ENCODE data around the gene LYL1.

Gene LYL1

DNA sequence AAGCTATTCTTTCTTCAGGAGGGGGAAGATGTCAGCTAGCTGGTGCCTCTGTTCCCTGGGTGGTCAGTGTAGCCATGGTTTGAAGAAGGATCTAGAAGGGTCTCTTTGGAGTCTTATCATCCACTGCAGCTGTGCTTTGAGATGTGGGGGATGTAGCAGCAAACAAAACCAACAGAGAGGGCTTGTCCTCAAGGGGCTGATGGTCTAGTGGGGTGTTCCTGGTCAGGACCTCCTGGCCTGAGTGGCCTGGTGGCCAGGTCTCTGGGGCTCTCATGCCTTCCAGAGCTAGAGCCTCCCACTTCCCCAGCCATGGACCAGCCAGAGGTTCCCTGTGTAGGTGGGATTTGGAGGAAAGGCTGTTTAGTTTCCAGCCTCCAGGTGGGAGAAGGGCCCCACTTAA lies 40.3 kb downstream of the LYL1 start:
- no peak overlapping the region for H3K4me3 ChIP-seq (ENCODE audit: low read depth, low read length)
- DNase-seq (ENCODE audit: low read depth), result no peak
- TF ChIP-seq, protein P1, sequence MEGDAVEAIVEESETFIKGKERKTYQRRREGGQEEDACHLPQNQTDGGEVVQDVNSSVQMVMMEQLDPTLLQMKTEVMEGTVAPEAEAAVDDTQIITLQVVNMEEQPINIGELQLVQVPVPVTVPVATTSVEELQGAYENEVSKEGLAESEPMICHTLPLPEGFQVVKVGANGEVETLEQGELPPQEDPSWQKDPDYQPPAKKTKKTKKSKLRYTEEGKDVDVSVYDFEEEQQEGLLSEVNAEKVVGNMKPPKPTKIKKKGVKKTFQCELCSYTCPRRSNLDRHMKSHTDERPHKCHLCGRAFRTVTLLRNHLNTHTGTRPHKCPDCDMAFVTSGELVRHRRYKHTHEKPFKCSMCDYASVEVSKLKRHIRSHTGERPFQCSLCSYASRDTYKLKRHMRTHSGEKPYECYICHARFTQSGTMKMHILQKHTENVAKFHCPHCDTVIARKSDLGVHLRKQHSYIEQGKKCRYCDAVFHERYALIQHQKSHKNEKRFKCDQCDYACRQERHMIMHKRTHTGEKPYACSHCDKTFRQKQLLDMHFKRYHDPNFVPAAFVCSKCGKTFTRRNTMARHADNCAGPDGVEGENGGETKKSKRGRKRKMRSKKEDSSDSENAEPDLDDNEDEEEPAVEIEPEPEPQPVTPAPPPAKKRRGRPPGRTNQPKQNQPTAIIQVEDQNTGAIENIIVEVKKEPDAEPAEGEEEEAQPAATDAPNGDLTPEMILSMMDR (IDR thresholded peaks at IDR 0.05; ENCODE audit: low read depth, low read length), result no peak
- TF ChIP-seq MYC (IDR thresholded peaks at IDR 0.05; ENCODE audit: low read depth, low read length) (no peak), POLR2A (IDR thresholded peaks at IDR 0.05; ENCODE audit: extremely low read depth, insufficient read length) (no peak)
- TF ChIP-seq, protein P2, sequence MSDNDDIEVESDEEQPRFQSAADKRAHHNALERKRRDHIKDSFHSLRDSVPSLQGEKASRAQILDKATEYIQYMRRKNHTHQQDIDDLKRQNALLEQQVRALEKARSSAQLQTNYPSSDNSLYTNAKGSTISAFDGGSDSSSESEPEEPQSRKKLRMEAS (IDR thresholded peaks at IDR 0.05; ENCODE audit: low read depth, low read length), result no peak

DNA sequence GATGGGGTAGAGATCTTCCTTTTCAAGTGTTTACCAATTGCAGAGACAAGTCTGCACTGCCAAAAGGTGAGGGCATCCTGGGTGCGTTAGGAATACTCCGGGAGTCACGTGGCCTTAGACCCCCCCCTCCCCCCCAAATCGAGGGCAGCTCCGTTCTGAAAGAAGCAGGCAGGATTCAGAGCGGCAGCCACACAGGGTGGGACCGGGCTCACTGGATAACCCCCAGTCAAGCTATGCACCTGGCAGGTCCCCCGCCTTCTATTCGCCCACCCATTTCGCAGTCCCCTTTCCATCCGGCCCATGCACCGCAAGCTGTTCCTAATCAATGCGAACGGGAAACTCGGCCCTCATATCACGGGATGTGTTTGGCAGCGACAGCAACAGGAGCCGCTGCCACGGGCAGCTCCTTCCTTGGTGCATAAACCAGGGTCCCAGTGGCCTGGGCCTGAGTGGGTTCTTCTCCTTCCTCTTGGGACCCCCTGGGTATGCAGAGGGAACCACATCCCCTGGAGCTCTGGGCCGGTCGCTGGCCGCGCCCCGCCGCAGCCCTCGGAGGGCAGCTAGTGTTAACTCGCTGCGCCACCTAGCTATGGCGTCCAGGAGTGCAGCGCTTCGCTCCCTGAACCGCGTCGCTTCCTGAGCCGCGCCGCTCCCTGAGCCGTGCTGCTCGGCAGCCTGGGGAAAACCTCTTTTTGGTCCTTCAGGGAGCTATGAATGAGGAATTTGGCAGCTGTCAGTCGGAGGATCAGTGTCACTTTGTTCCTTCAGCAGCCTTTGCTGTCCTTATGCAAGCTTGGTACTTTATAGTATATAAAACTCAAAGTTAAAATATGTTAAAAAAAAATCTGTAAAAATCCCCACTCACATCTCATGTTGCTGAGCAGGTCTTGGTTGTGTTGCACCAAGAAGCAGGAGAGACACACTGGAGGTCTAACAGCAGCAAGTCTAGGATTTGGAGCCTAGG lies 41.4 kb downstream of the LYL1 start:
- no peak overlapping the region for H3K4me3 ChIP-seq (ENCODE audit: low read depth, low read length)
- TF ChIP-seq, protein P1 (IDR thresholded peaks at IDR 0.05; ENCODE audit: low read depth, low read length), result peak; percentile 86
- TF ChIP-seq MYC (IDR thresholded peaks at IDR 0.05; ENCODE audit: low read depth, low read length), result no peak
- TF ChIP-seq POLR2A (IDR thresholded peaks at IDR 0.05; ENCODE audit: extremely low read depth, insufficient read length), result no peak
- DNase-seq (ENCODE audit: low read depth), result peak; percentile 74

DNA sequence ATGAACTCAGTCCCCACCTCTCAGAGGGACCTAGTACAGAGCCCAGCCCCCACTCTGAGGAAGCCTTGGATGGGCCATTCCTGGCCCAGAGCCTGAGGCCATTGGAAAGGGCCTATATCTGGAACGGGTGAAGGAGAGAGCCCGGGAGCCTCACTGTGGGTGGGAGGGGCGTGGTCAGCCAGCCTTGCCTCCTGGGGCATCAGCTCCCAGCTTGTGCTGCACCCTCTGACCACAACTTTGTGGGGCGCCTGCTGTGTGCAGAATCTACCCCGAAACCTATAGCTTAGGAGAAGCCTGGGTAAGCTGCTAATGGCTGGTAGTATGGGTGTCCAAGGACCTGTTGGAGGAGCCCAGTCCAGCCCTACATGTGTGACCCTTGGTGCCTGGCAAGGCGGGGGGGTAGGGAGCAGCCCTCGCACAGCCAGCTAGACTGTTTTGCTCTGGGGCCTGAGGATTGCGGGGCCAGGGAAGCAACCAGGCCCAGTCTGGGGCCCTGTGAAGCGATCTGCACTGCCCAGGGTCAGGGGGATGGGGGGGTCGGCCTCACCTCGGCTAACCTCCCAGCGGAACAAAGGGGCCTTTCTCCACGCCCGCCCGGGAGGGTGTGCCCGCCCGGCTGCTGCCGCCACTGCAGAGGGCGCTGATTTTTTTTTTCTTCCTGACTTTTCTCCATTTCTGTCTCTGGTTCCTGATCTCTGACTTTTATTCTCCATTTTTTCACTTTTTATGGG lies 42.3 kb downstream of the LYL1 start:
- DNase-seq (ENCODE audit: low read depth), result peak; percentile 16
- TF ChIP-seq POLR2A (IDR thresholded peaks at IDR 0.05; ENCODE audit: extremely low read depth, insufficient read length), result no peak
- TF ChIP-seq MYC (IDR thresholded peaks at IDR 0.05; ENCODE audit: low read depth, low read length), result no peak
- TF ChIP-seq, protein P1 (IDR thresholded peaks at IDR 0.05; ENCODE audit: low read depth, low read length), result no peak
- TF ChIP-seq, protein P2 (IDR thresholded peaks at IDR 0.05; ENCODE audit: low read depth, low read length), result no peak
- H3K4me3 ChIP-seq (ENCODE audit: low read depth, low read length), result no peak overlapping the region

DNA sequence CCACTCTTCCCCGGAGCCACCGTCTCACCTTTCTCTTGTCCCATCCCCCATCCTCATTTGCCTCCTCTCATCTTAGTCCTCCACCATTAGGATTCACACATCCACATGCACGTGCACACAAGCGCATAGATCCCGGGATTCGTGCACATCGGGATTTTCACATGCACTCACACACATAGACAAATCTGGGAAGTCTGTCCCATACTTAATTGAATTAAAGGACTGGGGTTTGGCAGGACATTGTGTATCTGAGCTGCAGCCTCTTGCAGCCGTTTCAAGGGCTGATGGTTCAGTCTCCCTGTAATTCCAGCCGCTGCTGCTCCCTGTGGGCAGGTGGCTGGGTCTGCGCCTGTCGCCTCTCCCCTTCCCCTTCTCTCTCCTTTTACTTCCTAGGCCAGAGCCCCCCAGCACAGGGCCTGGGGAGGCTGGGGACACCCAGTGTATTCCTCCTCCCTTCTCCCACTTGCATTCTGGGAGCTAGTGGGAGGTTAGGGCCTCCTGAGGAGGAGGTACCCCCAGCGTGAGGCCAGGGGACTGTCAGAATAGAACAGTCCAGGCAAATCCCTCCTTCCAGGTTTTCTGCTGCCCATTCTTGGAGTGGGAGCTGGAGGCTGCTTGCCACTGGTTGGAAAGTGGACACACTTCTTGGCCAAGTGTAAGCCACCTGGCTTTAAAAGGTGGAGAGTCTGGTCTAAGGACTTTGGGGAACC lies 43.6 kb downstream of the LYL1 start:
- DNase-seq (ENCODE audit: low read depth), result no peak
- TF ChIP-seq MYC (IDR thresholded peaks at IDR 0.05; ENCODE audit: low read depth, low read length) (no peak), POLR2A (IDR thresholded peaks at IDR 0.05; ENCODE audit: extremely low read depth, insufficient read length) (no peak)
- TF ChIP-seq, protein P1 (IDR thresholded peaks at IDR 0.05; ENCODE audit: low read depth, low read length), result no peak
- TF ChIP-seq, protein P2 (IDR thresholded peaks at IDR 0.05; ENCODE audit: low read depth, low read length), result no peak
- H3K4me3 ChIP-seq (ENCODE audit: low read depth, low read length), result no peak overlapping the region

DNA sequence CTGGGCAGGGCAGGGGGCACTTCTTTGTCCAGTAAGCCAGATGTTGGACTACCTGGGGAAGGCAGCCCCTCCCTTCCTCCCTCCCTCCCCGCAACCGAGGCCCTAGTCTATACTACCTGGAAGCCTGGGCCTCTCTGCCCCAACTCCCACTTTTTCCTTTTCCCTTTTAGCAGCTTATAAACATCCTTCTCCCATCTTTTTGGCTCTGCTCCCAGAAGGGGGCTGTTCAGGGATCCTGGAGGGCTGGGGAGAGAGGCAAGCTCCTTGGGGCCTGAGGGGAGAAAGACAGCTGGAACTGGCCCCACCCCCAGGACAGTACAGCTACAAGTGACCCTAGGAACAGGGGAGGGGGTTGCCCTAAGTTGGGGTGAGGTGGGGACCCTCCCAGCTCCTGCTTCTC lies 44.9 kb downstream of the LYL1 start:
- no peak for TF ChIP-seq MYC (IDR thresholded peaks at IDR 0.05; ENCODE audit: low read depth, low read length)
- TF ChIP-seq POLR2A (IDR thresholded peaks at IDR 0.05; ENCODE audit: extremely low read depth, insufficient read length), result no peak
- TF ChIP-seq, protein P2 (IDR thresholded peaks at IDR 0.05; ENCODE audit: low read depth, low read length), result no peak
- TF ChIP-seq, protein P1 (IDR thresholded peaks at IDR 0.05; ENCODE audit: low read depth, low read length), result no peak
- no peak for DNase-seq (ENCODE audit: low read depth)
- no peak overlapping the region for H3K4me3 ChIP-seq (ENCODE audit: low read depth, low read length)

Measured in NB4 (cell line).